Inflammatory macrophage treated with lipopolysaccharide for 4 hours (primary cell): Measurements from ENCODE around the gene MANSC1.

Source experiments
- DNase-seq: peaks from one replicate; pipeline ENCODE4 v3.0.0-alpha.2; 2020

Gene MANSC1

GRCh38 chr12:12349711-12350665 is at the start of gene MANSC1:
Gene MANSC1 (minus strand): TSS chr12:12350242. CDS start chr12:12343314, 6,928 bp downstream.
- no peak for DNase-seq

GRCh38 chr12:12399161-12399560 is 49.1 kb upstream of the MANSC1 start:
- DNase-seq, result no peak

- peak; percentile 36 for DNase-seq
Observed at GRCh38 chr12:12398026-12398859, 48.2 kb upstream of the MANSC1 start.

GRCh38 chr12:12397184-12397583 is 47.1 kb upstream of the MANSC1 start:
- no peak for DNase-seq

- DNase-seq, result no peak
Observed at GRCh38 chr12:12396694-12397093, 46.7 kb upstream of the MANSC1 start.

- no peak for DNase-seq
Observed at GRCh38 chr12:12393171-12393570, 43.1 kb upstream of the MANSC1 start.

GRCh38 chr12:12392413-12392812 is 42.4 kb upstream of the MANSC1 start:
- DNase-seq, result no peak

- no peak for DNase-seq
Observed at GRCh38 chr12:12387501-12387900, 37.5 kb upstream of the MANSC1 start.

- DNase-seq, result no peak
Observed at GRCh38 chr12:12384571-12385340, 34.7 kb upstream of the MANSC1 start.

GRCh38 chr12:12381982-12382381 is 31.9 kb upstream of the MANSC1 start:
- DNase-seq, result no peak

GRCh38 chr12:12380949-12381593 is 31.0 kb upstream of the MANSC1 start:
- DNase-seq, result no peak

GRCh38 chr12:12379831-12380730 is 30.0 kb upstream of the MANSC1 start:
- DNase-seq, result peak; percentile 87

GRCh38 chr12:12378616-12379015 is 28.6 kb upstream of the MANSC1 start:
- DNase-seq, result peak; percentile 57

GRCh38 chr12:12376646-12377448 is 26.8 kb upstream of the MANSC1 start:
- DNase-seq, result peak; percentile 85

GRCh38 chr12:12372946-12373722 is 23.1 kb upstream of the MANSC1 start:
- DNase-seq, result no peak

GRCh38 chr12:12367482-12367998 is 17.5 kb upstream of the MANSC1 start:
- DNase-seq, result no peak

GRCh38 chr12:12366701-12367481 is 16.8 kb upstream of the MANSC1 start:
- DNase-seq, result peak; percentile 33

GRCh38 chr12:12365931-12366431 is 15.9 kb upstream of the MANSC1 start:
- peak; percentile 80 for DNase-seq
